Epithelial cell of proximal tubule (primary cell): Measurements from ENCODE around the gene MYO1H. TPM values are rescaled to one million over a fixed set of nuclear protein-coding genes. Genes with fewer than 3 reads are reported as not detected.
A peak's percentile ranks its signal among the peaks of the same experiment; 100 is the strongest.
"Not testable (repeated sequence)": the region's sequence is repeated elsewhere in the genome, so short reads cannot be mapped to it uniquely, and the experiment has no call there.

Experiments
- DNase-seq: peaks from one replicate; pipeline ENCODE4 v3.0.0-alpha.2; 2011; ENCODE audit warnings: low read depth
- H3K4me3 ChIP-seq: 2 replicates; pipeline ENCODE4 v1.5.1; 2011; ENCODE audit warnings: low read depth, mild to moderate bottlenecking, low read length
- total RNA-seq: library from RNA; depleted of rRNA; stranded (reverse); fragments of >200 nt; gene quantifications from 2 replicates; pipeline ENCODE4 v1.2.3, GENCODE V29; 2015
- TF ChIP-seq, protein P1 (sequence below): conservative IDR thresholded peaks from 2 replicates; pipeline ENCODE4 v1.5.1; 2012; ENCODE audit warnings: low read depth, mild to moderate bottlenecking, low read length

MYO1H gene
- total RNA-seq, 1 donor from 2014 or later, result not detected

DNA sequence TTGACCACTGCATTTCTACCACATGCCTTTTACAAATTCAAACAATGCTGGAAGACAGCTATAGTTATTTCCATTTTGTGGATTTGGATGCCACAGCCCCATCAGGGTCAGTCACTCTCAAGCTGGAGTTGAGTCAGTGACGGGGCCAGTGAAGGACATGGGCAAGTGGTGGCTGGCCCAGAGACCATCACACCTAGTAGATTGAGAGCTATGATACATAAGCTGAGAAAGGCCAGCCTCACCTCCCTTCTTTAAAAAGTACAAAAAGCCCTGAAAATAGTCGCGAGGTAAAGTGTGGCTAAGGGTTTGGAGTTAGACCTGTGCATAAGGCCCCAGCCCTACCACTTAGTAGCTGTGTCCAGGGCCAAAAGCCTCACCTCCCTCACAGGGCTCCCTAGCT, 125.3 kb downstream of the MYO1H start:
- TF ChIP-seq, protein P1, sequence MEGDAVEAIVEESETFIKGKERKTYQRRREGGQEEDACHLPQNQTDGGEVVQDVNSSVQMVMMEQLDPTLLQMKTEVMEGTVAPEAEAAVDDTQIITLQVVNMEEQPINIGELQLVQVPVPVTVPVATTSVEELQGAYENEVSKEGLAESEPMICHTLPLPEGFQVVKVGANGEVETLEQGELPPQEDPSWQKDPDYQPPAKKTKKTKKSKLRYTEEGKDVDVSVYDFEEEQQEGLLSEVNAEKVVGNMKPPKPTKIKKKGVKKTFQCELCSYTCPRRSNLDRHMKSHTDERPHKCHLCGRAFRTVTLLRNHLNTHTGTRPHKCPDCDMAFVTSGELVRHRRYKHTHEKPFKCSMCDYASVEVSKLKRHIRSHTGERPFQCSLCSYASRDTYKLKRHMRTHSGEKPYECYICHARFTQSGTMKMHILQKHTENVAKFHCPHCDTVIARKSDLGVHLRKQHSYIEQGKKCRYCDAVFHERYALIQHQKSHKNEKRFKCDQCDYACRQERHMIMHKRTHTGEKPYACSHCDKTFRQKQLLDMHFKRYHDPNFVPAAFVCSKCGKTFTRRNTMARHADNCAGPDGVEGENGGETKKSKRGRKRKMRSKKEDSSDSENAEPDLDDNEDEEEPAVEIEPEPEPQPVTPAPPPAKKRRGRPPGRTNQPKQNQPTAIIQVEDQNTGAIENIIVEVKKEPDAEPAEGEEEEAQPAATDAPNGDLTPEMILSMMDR, result no peak
- H3K4me3 ChIP-seq, result no peak overlapping the region

GRCh38 chr12:109473526-109474270, 126.0 kb downstream of the MYO1H start:
- DNase-seq, H3K4me3 ChIP-seq: not testable (repeated sequence)

More for the DNA sequence above, 125.3 kb downstream of the MYO1H start:
- no peak for DNase-seq

- DNase-seq, result no peak
- no peak overlapping the region for H3K4me3 ChIP-seq
- TF ChIP-seq, protein P1, result no peak
Measured at GRCh38 chr12:109475121-109475520, 127.4 kb downstream of the MYO1H start.

- peak overlapping the region; percentile 80 for H3K4me3 ChIP-seq
- no peak for DNase-seq
- TF ChIP-seq, protein P1, result no peak
Measured at GRCh38 chr12:109475993-109476806, 128.5 kb downstream of the MYO1H start.

- no peak for DNase-seq
- peak overlapping the region; percentile 80 for H3K4me3 ChIP-seq
- TF ChIP-seq, protein P1, result no peak
Measured at GRCh38 chr12:109476807-109477184, 129.1 kb downstream of the MYO1H start.

DNA sequence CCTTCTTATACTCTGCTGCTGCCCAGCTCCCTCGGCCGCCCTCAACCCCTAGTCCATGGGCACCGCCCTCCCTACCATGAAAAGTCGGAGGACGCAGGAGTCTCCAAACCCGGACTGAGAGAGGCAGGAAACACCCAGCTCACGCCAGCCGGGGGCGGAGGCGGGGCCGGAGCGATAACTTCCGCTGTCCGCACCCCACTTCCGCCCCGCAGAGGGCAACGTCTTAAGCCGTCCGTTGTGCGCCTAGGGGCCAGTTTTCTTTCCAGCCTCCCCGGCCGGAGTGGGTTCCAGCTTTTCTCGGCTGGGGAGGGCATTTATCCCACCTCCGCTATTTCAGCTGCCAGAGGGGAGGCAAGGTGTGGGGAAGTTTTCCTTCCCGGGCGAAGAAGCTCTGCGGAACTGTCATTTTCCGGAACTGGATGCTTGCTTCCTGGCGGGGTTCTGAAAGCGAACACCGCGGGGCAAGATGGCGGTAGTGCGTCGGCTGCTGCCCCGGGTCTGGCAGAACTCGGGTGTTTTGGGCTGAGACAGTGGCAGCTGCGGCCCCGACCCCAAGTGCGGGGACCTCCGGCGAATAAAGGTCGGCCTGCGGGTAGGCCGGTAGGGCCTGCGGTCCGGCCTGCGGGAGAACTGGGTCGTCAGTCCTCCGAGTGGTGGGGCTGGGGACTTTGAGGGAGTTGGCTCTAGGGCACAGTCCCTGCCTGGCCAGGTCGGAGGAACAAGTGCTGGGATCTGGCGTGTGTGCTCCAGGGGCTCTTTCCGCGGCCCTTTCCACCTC, 129.7 kb downstream of the MYO1H start, which contains the start of the genes KCTD10 and UBE3B:
Gene KCTD10, minus strand, starts transcription at position 116 of the 778 bp plus-strand sequence. Its CDS starts 38 bp downstream, at position 78.
Gene UBE3B, plus strand, starts transcription at position 450 of the 778 bp plus-strand sequence. CDS start 5,918 bp downstream, outside the sequence.
- H3K4me3 ChIP-seq, result peak within 1 kb of the TSS; percentile 80
- TF ChIP-seq, protein P1, result no peak
- peak; percentile 41 for DNase-seq

- peak overlapping the region; percentile 80 for H3K4me3 ChIP-seq
- TF ChIP-seq, protein P1, result no peak
- no peak for DNase-seq
Measured at GRCh38 chr12:109477963-109478315, 130.2 kb downstream of the MYO1H start.
